ENCODE results near the gene CMTM5. TPM values are rescaled to one million over a fixed set of nuclear protein-coding genes. Genes with fewer than 3 reads are reported as not detected.

Gene CMTM5
- total RNA-seq, 1 experiment from 2014 or later: not detected

DNA sequence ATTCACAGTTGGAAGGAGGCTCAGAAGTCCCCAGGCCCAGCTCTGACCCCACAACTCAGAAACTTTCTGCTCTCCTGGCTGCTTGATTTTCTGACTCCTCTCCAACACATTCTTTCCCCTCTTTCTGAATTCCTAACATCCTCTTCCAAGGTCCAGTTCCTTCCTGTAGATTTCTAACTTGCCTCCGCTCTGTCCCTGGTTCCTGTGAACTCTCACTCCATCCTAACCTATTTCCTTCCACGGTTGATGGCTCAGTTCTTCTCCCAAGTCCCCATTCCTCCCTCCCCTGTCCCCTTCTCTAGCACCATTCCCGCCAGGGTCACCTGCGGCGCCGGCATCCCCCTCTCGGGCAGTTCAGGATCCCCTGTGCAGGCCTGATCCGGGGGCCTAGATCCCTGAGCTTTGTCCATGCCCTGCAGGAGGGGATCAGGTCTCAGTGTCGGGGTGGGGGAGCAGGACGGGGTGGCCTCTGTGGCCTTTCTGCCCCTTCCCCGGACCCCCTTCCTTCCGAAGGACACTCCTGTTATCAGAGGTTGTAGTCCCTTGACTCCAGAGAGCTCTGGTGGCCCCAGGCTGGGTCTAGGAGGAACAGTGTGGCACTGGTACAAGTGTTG, 18.2 kb upstream of the CMTM5 start:
- DNase-seq (ENCODE audit: low read depth, low spot score): no peak
- Histone ChIP-seq H3K4me2 (ENCODE audit: low read length) (no peak overlapping the region), H3K36me3 (ENCODE audit: control insufficient read depth in 1 of 2, insufficient read depth in 2 of 2, low read length in 2 of 2) (no peaks in the 10 kb centered on the region), H2AFZ (ENCODE audit: low read depth, low read length, poor library complexity, severe bottlenecking) (no peak overlapping the region), H3K9me3 (ENCODE audit: control insufficient read depth in 1 of 2, insufficient read depth in 1 of 2, low read depth in 1 of 2, low read length in 2 of 2) (no peaks in the 10 kb centered on the region), H3K27me3 (ENCODE audit: insufficient read depth, low read length) (no peaks in the 10 kb centered on the region), H3K4me3 (replicated peaks in 1 of 2; ENCODE audit: low read depth in 1 of 2, low read length in 2 of 2) (no peak overlapping the region), H3K9ac (ENCODE audit: low read length) (no peak overlapping the region), H4K20me1 (ENCODE audit: insufficient read depth) (no peaks in the 10 kb centered on the region), H3K4me1 (ENCODE audit: control insufficient read depth in 1 of 2, insufficient read depth in 2 of 2, low read length in 2 of 2) (no peaks in the 10 kb centered on the region), H3K27ac (ENCODE audit: low read depth, low read length) (no peak overlapping the region), H3K79me2 (ENCODE audit: insufficient read depth, low read length) (no peaks in the 10 kb centered on the region), H3K9me2 (ENCODE audit: insufficient read depth) (no peaks in the 10 kb centered on the region)
- RAD21 ChIA-PET (ENCODE audit: low non-redundant PET in 1 of 2, low total read pairs in 2 of 2, uncharacterized antibody in 2 of 2, unreplicated experiment in 2 of 2): no interaction called here
- no TSS peak for BruUV-seq (replicated peaks)
- no peak for ATAC-seq
- POLR2A ChIA-PET: no interaction called here
- intact Hi-C loops (cut with micrococcal nuclease): no loop called here
- TF ChIP-seq SIN3A (IDR thresholded peaks at IDR 0.05; ENCODE audit: low read depth): no peak
- no peak for TF ChIP-seq POLR2A (IDR thresholded peaks at IDR 0.05; ENCODE audit: borderline replicate concordance, extremely low read depth, insufficient read depth, insufficient read length)
- no peak for TF ChIP-seq TCF7L2 (IDR thresholded peaks at IDR 0.05; ENCODE audit: borderline replicate concordance, extremely low read depth, insufficient read depth, insufficient read length)
- TF ChIP-seq ELF1 (IDR thresholded peaks at IDR 0.05; ENCODE audit: borderline replicate concordance, low read depth): no peak
- TF ChIP-seq, protein P1, sequence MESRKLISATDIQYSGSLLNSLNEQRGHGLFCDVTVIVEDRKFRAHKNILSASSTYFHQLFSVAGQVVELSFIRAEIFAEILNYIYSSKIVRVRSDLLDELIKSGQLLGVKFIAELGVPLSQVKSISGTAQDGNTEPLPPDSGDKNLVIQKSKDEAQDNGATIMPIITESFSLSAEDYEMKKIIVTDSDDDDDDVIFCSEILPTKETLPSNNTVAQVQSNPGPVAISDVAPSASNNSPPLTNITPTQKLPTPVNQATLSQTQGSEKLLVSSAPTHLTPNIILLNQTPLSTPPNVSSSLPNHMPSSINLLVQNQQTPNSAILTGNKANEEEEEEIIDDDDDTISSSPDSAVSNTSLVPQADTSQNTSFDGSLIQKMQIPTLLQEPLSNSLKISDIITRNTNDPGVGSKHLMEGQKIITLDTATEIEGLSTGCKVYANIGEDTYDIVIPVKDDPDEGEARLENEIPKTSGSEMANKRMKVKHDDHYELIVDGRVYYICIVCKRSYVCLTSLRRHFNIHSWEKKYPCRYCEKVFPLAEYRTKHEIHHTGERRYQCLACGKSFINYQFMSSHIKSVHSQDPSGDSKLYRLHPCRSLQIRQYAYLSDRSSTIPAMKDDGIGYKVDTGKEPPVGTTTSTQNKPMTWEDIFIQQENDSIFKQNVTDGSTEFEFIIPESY (IDR thresholded peaks at IDR 0.05; ENCODE audit: extremely low read depth, insufficient replicate concordance, low read length): no peak
- no peak for TF ChIP-seq EZH2phosphoT487 (IDR thresholded peaks at IDR 0.05; ENCODE audit: borderline replicate concordance)
- no peak for TF ChIP-seq ZNF274 (IDR thresholded peaks at IDR 0.05; ENCODE audit: low read depth, low read length)
- TF ChIP-seq, protein P2, sequence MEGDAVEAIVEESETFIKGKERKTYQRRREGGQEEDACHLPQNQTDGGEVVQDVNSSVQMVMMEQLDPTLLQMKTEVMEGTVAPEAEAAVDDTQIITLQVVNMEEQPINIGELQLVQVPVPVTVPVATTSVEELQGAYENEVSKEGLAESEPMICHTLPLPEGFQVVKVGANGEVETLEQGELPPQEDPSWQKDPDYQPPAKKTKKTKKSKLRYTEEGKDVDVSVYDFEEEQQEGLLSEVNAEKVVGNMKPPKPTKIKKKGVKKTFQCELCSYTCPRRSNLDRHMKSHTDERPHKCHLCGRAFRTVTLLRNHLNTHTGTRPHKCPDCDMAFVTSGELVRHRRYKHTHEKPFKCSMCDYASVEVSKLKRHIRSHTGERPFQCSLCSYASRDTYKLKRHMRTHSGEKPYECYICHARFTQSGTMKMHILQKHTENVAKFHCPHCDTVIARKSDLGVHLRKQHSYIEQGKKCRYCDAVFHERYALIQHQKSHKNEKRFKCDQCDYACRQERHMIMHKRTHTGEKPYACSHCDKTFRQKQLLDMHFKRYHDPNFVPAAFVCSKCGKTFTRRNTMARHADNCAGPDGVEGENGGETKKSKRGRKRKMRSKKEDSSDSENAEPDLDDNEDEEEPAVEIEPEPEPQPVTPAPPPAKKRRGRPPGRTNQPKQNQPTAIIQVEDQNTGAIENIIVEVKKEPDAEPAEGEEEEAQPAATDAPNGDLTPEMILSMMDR (IDR thresholded peaks at IDR 0.05 in 2 of 3, conservative IDR thresholded peaks at IDR 0.05 in 1 of 3; ENCODE audit: borderline replicate concordance in 1 of 3, insufficient read depth in 1 of 3, low read depth in 2 of 3, low read length in 2 of 3): no peak
- TF ChIP-seq, protein P3, sequence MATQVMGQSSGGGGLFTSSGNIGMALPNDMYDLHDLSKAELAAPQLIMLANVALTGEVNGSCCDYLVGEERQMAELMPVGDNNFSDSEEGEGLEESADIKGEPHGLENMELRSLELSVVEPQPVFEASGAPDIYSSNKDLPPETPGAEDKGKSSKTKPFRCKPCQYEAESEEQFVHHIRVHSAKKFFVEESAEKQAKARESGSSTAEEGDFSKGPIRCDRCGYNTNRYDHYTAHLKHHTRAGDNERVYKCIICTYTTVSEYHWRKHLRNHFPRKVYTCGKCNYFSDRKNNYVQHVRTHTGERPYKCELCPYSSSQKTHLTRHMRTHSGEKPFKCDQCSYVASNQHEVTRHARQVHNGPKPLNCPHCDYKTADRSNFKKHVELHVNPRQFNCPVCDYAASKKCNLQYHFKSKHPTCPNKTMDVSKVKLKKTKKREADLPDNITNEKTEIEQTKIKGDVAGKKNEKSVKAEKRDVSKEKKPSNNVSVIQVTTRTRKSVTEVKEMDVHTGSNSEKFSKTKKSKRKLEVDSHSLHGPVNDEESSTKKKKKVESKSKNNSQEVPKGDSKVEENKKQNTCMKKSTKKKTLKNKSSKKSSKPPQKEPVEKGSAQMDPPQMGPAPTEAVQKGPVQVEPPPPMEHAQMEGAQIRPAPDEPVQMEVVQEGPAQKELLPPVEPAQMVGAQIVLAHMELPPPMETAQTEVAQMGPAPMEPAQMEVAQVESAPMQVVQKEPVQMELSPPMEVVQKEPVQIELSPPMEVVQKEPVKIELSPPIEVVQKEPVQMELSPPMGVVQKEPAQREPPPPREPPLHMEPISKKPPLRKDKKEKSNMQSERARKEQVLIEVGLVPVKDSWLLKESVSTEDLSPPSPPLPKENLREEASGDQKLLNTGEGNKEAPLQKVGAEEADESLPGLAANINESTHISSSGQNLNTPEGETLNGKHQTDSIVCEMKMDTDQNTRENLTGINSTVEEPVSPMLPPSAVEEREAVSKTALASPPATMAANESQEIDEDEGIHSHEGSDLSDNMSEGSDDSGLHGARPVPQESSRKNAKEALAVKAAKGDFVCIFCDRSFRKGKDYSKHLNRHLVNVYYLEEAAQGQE (IDR thresholded peaks at IDR 0.05; ENCODE audit: low read depth): no peak
- TF ChIP-seq CBX3 (IDR thresholded peaks at IDR 0.05; ENCODE audit: low read depth): no peak
- TF ChIP-seq SRF (IDR thresholded peaks at IDR 0.05; ENCODE audit: low read depth): no peak
- TF ChIP-seq EGR1 (IDR thresholded peaks at IDR 0.05; ENCODE audit: low read depth): no peak
- TF ChIP-seq JUND (IDR thresholded peaks at IDR 0.05): no peak
- TF ChIP-seq FOSL1 (IDR thresholded peaks at IDR 0.05; ENCODE audit: low read depth): no peak
- TF ChIP-seq ZFX (IDR thresholded peaks at IDR 0.05): no peak
- CTCF ChIA-PET: interaction anchor here (0.6 kb wide), 1 partner anchor 536 kb away, joined by 3 read pairs; no protein-coding TSS in a partner anchor

All from HCT116 (cell line).